HG03565 (cell line): Measurements from ENCODE around the gene KLHL11.
"Not testable (repeated sequence)": the region's sequence is repeated elsewhere in the genome, so short reads cannot be mapped to it uniquely, and the experiment has no call there.

Experiments used
- ATAC-seq: cut with Tn5 transposase; IDR thresholded peaks from one replicate; pipeline ENCODE4 v1.9.1; 2021; ENCODE audit warnings: mild to moderate bottlenecking, moderate library complexity; ENCODE audit not compliant: unreplicated experiment

KLHL11 gene

GRCh38 chr17:41837761-41838538 lies 27.3 kb downstream of the KLHL11 start, which contains the start of gene KLHL10:
KLHL10 (plus strand) TSS chr17:41837825; CDS start chr17:41837933, 108 bp downstream.
- no peak for ATAC-seq

- no peak for ATAC-seq
Measured at GRCh38 chr17:41836550-41837196, 28.6 kb downstream of the KLHL11 start.

- no peak for ATAC-seq
Measured at GRCh38 chr17:41835800-41836549, 29.2 kb downstream of the KLHL11 start, which contains the start of gene NT5C3B. NT5C3B (minus strand) TSS chr17:41836232; CDS start chr17:41836193, 39 bp downstream.

- no peak for ATAC-seq
Measured at GRCh38 chr17:41835214-41835799, 29.9 kb downstream of the KLHL11 start.

DNA sequence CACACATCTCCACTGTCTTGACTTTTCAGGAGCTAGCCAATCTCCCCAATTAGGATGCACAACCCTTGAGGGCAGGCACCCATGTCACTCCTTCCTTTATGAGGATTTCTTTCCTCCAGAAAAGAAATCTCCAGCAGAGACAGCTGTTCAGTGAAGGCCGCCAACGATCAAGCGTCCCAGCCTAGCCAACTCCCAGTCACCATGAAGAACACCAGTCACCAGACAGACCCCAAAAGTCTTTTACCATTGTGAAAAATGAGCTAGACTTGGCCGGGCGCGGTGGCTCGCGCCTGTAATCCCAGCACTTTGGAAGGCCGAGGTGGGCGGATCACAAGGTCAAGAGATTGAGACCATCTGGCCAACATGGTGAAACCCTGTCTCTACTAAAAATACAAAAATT lies 35.3 kb downstream of the KLHL11 start:
- not testable (repeated sequence) for ATAC-seq

GRCh38 chr17:41825175-41825845 lies 39.9 kb downstream of the KLHL11 start:
- no peak for ATAC-seq

- ATAC-seq, result no peak
Measured at GRCh38 chr17:41824086-41824485, 41.1 kb downstream of the KLHL11 start.

DNA sequence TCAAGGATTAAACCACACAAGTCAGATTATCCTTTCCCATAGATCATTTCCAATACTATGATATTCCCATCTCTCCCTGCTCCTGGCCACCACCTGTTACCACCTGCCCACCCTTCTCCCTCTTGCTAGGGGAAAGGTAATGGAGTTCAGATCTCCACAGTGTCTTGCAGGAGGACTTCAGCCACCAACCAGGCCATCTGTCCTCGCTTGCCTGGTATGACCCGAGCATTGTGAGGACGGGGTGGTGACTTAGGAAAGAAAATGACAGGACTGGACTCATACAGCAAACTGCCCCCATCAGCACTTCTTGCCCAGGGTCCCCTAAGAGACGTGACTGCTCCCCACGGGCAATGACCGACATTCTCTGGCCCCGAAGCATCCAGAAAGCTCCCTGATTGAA lies 41.6 kb downstream of the KLHL11 start:
- ATAC-seq, result no peak

DNA sequence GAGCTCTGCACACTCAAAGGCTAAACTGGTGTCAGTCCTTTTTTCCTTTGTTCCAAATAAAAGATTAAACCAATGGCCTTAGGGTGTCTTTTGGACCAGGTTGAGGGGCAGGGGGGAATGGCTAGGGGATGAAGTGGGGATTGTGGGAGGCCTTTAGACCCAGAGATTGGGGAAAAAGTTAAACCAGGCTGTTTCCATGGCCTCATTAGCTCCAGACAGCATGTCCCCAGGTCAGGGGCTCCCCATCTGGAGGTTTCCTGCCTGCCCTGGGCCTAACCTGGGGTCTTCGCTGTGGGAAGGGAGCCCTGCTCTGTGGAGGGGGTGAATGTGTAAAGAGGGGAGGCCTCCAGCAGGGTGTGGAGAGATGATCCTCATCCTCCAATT lies 42.1 kb downstream of the KLHL11 start:
- ATAC-seq, result no peak

DNA sequence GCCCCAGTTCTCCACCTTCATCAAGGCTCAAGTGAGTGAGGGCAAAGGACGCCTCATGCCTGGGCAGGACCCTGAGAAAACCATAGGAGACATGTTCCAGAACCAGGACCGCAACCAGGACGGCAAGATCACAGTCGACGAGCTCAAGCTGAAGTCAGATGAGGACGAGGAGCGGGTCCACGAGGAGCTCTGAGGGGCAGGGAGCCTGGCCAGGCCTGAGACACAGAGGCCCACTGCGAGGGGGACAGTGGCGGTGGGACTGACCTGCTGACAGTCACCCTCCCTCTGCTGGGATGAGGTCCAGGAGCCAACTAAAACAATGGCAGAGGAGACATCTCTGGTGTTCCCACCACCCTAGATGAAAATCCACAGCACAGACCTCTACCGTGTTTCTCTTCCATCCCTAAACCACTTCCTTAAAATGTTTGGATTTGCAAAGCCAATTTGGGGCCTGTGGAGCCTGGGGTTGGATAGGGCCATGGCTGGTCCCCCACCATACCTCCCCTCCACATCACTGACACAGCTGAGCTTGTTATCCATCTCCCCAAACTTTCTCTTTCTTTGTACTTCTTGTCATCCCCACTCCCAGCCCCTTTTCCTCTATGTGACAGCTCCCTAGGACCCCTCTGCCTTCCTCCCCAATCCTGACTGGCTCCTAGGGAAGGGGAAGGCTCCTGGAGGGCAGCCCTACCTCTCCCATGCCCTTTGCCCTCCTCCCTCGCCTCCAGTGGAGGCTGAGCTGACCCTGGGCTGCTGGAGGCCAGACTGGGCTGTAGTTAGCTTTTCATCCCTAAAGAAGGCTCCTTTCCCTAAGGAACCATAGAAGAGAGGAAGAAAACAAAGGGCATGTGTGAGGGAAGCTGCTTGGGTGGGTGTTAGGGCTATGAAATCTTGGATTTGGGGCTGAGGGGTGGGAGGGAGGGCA lies 42.7 kb downstream of the KLHL11 start:
- ATAC-seq, result no peak

DNA sequence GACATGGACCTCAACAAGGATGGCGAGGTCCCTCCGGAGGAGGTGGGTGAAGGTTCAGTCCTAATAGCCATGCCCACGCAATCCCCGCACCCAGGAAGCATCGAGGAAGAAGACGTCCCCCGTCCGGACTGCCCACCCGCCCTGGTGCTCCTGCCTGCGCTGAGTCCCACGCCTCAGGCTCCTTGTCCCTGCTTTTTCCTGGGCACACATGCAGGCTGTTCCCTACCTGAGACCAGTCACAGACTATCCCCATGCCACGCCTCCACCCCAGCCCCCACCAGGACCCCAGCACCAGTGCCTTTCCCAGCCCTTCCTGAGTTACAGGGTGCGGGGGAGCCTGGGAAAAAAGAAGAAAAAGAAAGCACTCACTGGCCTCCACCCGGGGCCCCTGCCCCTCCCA lies 43.4 kb downstream of the KLHL11 start:
- no peak for ATAC-seq

DNA sequence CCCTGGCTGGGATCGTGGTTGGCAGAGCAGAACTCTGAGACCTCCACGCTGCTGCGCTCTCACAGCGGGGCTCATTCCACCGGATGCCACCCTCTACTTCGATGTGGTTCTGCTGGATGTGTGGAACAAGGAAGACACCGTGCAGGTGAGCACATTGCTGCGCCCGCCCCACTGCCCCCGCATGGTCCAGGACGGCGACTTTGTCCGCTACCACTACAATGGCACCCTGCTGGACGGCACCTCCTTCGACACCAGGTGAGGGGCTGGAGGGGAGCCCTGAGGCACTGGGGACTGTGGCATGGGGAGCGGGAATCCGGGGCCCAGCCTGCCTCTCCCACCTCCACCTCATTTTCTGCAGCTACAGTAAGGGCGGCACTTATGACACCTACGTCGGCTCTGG lies 47.2 kb downstream of the KLHL11 start:
- ATAC-seq, result no peak

DNA sequence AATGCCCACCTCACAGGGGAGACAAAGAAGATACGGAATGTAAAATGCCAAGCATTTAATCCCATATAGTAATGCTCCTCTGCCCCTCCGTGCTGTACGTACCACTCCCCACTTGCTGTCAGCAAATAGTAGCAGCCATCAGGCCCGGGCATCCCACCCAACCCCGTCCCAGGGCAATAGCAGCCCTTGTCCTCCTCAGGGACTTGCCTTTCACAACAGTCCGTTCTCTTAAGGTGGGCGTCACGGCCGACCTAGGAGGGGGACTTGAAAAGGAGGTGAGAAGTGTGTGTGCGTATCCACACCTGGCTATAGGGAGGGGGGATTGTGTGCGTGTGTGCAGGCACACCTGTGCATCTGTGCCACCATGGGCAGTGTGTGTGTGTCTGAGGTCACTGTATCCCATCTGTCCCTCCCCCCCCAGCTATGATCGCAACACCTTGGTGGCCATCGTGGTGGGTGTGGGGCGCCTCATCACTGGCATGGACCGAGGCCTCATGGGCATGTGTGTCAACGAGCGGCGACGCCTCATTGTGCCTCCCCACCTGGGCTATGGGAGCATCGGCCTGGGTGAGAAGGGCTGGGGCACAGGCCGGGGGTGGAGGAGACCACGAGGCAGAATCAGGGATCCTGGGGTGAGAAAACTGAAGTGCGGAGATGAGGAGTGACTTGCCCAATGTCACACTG lies 48.4 kb downstream of the KLHL11 start:
- ATAC-seq, result no peak

DNA sequence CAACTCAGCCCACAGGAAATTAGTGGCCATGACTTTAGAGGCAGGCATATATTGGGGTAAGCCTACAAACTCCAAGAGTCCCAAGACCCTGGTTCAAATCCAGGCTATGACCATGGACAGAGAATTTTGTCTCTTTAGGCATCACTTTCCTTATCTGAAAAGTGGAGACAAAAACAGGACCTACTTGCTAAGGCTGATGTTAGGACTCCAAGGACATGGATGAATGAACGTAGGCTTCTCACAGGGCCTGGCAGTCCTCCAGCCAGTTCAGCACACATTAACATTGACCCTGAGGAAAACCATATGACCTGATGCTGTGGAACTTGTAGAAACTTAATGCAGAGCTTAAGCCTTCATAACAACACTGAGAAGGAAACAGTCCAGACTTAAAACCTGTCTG lies 51.0 kb downstream of the KLHL11 start:
- no peak for ATAC-seq

DNA sequence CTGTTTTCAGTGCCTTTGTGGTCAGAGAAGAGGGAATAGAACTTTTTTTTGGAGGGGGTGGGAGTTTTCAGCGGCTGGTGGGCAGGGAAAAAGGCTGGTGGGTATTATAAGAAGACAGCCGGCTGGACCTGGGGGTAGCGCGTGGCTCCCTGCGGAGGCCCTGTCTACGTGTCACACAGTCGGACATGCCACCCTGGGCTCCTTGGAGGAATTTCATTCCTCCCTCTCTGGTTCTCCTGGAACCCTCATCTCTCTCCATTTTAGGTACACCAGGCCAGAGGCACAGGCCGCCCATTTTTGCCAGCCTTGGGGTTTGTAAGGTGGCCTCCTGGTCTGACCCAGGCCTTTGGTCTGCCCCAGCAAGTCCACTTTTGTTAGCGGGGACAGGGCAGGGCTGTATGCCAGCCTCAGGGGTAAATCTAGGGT lies 51.5 kb downstream of the KLHL11 start:
- no peak for ATAC-seq

GRCh38 chr17:41813152-41813680 lies 52.0 kb downstream of the KLHL11 start:
- ATAC-seq, result no peak

GRCh38 chr17:41812381-41813151 lies 52.7 kb downstream of the KLHL11 start, which contains the start of gene FKBP10:
FKBP10 (plus strand) TSS chr17:41813004; CDS start chr17:41813035, 31 bp downstream.
- ATAC-seq, result no peak
